ENCODE results near the gene GNRHR.
"Not testable (repeated sequence)": the region's sequence is repeated elsewhere in the genome, so short reads cannot be mapped to it uniquely, and the experiment has no call there.

GNRHR gene

GRCh38 chr4:67754288-67754687 is at the start of gene GNRHR:
Gene GNRHR (minus strand): TSS chr4:67754388. CDS start chr4:67754335, 53 bp downstream.
- no peak for DNase-seq

GRCh38 chr4:67796810-67797209 is 42.6 kb upstream of the GNRHR start:
- no peak for DNase-seq

DNA sequence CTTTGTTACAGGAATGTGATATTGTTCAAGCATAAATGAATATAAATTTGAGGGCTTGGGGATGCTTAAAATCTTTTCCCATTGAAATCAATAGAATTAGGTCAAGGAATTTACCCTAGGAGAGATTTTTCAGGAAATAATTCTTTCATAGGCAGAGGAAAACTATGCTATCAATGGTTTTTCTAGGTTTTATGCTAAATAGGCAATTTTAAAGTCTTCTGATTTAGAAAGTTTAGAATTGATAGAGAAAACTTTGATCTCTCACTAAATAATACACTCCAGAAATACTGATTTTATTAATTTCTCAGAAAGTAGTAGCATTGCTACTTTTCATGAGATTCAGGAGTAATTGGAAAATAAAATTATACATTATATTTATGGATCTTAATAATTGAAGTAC is 36.5 kb upstream of the GNRHR start:
- no peak for DNase-seq

DNA sequence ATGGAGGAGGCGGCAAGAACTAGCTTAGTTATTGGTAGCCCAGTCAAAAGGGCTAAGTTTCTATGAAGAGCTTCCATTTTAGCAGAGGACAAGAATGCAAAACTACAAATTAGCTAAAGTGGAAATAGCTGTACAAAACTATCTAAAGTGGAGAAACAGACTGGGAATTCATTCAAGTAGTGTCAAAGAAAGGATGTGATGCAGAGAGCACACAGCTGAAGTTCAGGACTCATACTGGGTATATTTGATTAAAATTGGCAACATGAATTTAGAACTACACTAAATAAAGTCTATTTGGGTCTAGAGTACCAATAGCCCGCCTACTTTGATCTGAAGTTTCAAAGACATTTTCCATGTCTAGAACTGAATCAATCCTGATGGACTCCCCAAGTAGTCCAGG is 33.1 kb upstream of the GNRHR start:
- DNase-seq: no peak

DNA sequence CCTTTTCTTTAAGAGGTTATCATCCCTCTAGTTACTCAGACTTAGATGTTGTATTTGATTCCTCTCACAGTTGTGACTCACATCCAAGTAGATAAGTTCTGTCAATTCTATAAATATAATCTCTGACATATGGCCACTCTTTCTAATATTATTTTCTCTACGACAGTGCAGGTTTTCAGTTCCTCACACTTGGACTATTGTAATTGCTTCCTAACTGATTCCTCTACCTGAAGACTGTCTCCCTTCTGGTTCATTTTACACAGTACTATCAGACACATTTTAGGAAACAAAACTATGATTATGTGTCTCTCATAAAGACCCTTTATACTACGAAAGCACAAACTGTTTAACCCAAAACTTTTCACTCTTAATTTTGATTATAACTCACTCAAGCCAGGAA is 31.3 kb upstream of the GNRHR start:
- no peak for DNase-seq

DNA sequence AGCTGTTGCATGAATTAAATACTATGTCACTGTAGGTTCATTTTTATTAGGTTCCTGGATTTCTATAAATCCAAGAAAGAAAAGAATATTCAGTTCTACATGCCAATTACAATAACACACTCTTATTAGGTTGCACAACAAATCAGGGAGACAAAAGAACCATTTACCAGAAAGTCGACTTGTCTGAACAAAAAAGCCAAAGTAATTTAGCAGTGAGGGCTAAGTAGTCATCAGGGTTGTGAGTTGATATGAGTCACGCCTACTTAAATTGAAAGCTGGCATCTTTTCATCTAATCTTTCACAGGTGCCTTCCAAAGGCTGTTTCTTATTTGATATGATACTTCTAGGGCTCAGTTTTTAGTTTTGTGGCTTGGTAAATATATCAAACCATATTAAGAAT is 25.4 kb upstream of the GNRHR start:
- no peak for DNase-seq

DNA sequence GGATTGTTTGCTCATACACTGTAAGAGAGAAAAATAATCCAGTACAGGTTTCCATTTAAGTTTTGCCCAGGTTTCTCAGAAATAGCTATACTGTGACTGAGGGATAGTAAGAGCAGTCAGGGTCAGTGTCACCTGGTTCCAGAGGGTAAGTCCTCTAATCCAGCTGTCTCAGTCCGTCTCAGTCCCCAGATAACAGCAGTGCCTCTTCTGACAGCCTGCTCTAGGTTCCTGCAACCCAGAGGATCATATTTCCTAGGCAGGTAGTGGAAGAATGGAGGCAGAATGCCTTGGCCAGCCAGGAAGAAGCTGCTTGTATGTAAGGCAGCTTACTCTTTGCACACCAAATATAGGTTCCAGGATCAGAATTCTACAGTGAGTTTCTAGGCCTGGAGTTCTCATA is 22.6 kb upstream of the GNRHR start:
- DNase-seq: no peak

DNA sequence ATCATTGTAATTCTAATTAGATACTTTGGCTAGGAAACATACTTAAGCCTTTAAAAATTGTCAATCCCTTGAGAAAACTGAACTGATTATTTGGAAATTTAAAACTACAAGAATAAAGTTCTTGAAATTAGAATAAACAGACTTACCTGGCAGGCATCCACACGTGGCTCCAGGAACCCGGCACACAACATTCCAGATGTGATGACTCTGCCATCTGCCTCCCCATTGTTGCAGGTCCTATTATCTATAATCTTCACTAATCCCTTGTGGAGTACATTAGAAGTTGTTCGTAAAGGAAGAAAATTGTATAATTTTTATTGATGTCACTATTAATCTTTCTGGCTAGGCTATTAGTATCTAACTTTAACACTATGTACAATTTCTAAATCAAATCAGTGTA is 16.2 kb upstream of the GNRHR start:
- no peak for DNase-seq

DNA sequence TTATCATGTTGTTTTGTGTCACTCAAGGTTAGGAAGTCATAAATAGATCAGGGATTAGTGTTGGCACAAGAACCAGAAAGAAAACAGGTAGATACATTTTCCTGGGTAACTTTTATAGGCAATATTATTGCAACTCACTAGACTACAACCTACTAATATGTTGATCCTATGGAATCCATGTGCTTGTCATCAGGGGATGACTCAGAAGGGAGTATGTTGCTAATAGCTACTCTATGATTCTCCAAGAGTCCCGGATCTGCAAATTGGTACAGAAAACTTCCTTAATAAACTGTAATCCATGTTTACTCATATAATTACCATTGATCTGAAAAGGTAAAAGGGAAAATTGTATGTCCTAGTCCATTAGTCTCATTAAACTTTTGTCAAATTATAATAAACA is 11.7 kb upstream of the GNRHR start:
- DNase-seq: no peak

- DNase-seq: no peak
These were observed 11.2 kb upstream of the GNRHR start for GRCh38 chr4:67765401-67765800.

- no peak for DNase-seq
These were observed 10.0 kb upstream of the GNRHR start for GRCh38 chr4:67764183-67764582.

DNA sequence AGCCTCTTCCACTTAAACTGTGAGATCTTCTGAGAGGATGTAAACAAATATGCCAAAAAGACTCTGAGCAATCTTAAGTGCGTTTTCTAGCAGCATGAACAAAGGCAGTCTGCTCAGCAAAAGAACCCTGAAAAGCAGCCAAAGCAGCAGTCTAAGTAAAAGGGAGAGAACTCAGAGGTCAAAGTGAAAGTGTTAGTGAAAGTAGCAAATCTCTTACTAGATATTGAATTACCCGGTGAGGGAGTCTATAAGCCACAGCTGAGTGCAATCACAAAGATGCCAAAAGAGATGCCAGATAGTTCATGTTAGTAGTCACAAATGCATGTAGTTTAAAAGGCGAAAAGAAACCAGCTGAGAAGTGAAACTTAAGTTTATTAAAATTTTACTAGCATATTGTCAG is 7.9 kb upstream of the GNRHR start:
- DNase-seq: no peak

DNA sequence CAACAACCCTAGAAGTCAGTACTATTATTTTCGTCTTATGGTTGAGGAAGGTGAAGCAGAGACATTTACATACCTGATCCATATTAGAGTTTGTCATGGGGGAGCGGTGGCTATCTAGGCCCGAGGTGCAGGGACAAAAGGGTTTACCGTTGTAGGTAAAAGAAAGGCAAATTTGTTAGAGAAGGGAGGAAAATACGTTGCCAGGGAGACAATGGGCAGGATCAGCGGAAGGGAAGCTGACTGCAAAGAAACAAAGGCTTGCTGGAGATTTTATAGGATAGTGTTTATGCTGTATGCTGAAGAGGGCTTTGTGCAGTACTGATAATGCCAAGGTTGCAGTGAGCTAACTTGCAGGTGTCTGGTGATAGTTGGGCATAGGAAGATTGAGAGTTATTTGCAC is 2.8 kb upstream of the GNRHR start:
- DNase-seq: peak; percentile 36

GRCh38 chr4:67755974-67756373 is 1.8 kb upstream of the GNRHR start:
- DNase-seq: no peak

DNA sequence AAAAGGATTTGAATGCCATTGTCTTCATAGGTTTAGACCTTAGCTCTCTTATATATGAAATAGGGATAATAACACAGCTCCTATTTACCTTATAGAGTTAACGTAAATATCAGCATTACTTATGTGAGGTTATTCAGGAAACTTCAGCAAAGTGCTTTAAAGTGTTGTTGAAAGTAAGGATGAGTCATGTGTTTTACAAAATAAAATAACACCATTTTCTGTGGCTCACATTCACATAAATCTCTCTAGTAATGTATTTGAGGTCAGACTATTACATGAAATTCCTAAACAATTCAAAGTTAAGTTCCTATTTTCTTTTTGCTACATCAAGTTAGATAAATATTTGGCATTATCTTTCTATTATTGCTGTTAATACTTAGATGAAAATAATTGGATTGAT is 2.9 kb downstream of the GNRHR start:
- DNase-seq: no peak

- no peak for DNase-seq
These were observed 3.5 kb downstream of the GNRHR start for GRCh38 chr4:67750691-67751090.

GRCh38 chr4:67749286-67749685 is 4.9 kb downstream of the GNRHR start:
- no peak for DNase-seq

DNA sequence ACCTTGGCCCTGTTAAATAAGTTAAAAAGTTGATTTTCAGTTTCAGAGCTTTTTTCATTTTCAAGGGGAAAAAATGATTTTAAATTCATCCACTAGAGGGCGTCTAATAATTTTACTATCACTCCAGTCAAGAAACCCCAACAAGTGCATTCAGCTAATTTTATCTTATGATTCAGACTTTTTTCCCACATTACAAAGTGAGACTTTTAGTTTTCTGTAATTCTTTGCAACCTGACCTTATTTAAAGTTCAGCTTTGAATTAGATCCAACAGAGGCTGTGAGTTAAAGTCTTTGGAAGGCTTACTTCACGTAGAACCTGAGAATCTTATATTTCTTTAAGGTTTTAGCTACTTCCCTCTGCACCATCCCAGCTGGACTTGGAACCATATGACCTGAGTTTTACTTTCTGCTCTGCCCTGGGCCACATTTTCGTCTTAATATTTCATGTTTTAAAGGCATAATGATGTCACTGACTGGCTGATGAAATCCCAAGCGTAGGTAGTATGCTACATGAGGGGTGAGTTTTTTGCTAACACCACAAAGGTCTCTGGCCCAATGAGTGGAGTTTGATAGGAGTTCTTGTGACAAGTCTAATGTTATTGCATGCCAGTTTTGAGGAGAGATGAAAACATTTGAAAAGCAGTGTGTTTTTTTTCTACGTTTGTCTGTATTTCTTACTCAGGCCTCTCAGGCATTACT is 7.2 kb downstream of the GNRHR start:
- no peak for DNase-seq

DNA sequence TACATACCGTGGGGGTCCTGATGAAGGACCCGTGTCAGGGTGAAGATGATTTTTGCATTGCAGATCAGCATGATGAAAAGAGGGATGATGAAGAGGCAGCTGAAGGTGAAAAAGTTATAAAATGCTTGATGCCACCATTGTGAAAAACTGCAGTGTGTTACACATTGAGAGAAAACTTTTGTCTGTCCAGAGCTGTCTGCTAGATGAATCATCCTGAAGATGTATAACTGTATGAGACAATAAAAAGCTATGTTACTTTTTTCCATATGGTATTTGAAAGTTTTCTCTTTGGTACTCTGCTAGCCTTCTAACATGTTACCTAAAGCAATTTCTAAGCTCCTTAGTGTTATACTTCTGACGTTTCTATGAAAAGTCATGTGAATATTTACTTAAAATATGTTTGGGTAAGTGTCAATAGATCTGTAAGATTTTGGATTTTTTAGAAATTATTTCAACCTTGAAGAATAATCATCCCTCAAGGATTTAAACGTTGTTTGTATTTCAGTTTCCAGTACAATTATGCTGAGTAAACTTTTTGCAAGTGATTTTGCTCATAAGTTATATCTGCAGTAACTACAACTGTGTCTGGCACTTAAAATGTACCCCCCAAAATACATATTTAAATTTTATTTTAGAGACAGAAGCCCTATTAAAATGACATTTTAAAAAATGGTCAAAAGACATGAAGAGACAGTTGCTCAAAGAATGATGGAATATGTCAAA is 9.5 kb downstream of the GNRHR start:
- no peak for DNase-seq

- no peak for DNase-seq
These were observed 11.0 kb downstream of the GNRHR start for GRCh38 chr4:67743194-67743593.

DNA sequence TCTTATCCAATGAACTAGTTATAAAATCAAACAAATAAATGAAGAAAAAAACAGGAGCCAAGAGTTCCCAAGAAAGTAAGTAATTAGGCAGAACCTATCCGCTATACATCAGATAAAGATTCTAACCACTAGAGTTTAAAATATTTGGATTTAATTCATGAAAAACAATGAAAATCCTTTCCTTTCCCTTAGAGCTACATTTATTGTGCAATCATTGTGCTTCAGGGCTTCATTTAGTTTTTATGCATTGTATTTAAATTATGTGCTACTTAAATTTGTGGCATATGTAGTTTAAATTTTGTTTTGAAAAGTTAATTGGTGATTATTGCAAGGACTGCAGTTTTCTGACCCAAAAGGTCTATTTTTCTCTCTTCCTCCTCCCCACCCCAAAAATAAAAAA is 17.9 kb downstream of the GNRHR start:
- DNase-seq: no peak

DNA sequence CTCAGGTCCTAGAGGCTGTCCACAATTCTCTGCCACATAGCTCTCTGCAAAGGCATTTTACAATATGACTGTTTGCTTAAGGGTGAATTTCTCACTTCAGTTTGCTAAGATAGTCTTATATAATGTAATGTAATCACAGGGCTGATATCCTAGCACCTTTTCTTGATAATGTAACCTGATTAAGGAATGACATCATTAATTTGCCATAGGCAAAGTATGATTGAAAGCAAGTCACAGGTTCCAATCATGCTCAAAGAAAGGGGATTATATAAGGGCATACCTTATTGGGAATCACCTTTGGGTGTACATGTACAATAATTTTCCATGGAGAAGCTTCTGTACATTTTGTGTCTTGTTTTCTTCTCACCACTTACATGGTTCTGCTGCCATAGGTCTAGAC is 18.9 kb downstream of the GNRHR start:
- no peak for DNase-seq

- DNase-seq: not testable (repeated sequence)
These were observed 23.7 kb downstream of the GNRHR start for GRCh38 chr4:67730511-67730910.

GRCh38 chr4:67727124-67727850 is 26.9 kb downstream of the GNRHR start:
- no peak for DNase-seq

Measured in DMS153 (cell line).